ENCODE results near the gene PACS2. TPM values are rescaled to one million over a fixed set of nuclear protein-coding genes. Genes with fewer than 3 reads are reported as not detected.

The PACS2 gene
- total and polyA plus RNA-seq, 2 donors (not counting 3 experiments of a cell fraction or from before 2014, with no cell fraction given) = 52.7 to 86.3 TPM

DNA sequence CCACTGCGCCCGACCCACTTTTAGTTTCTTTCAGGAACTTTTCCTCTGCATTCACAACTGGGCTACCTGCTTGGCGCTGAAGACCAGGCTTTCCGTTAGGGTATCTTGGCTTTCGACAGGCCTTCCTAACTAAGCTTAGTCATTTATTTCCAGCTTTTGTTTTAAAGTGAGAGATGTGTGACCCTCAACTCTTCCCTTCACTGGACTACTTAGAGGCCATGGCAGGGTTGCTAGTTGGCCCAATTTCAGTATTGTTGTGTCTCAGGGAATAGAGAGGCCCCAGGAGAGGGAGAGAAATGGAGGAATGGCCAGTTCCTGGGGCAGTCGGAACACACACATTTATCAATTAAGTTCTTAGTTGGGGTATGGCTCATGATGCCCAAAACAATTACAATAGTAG is 115.5 kb downstream of the PACS2 start:
- Histone ChIP-seq H3K27ac (ENCODE audit: insufficient read depth, low read depth, low read length) (peak overlapping the region; percentile 86), H3K27me3 (ENCODE audit: control insufficient read depth in 2 of 2, insufficient read depth in 2 of 2, low read length in 2 of 2) (no peaks in the 10 kb centered on the region), H4K20me1 (replicated peaks; ENCODE audit: control insufficient read depth, extremely low read depth, insufficient read depth, low read length) (peaks cover 2% of the 10 kb centered on the region), H3K79me2 (ENCODE audit: control insufficient read depth, insufficient read depth, low read length) (peaks cover 80% of the 10 kb centered on the region), H3K9me3 (replicated peaks; ENCODE audit: control insufficient read depth, insufficient read depth, low read length) (no peaks in the 10 kb centered on the region), H3K4me2 (ENCODE audit: insufficient read depth, low read length) (peak overlapping the region; percentile 44), H2AFZ (ENCODE audit: low read depth, low read length) (no peak overlapping the region), H3K4me1 (ENCODE audit: control insufficient read depth, extremely low read depth, insufficient read depth, low read length) (peaks cover 29% of the 10 kb centered on the region), H3K36me3 (ENCODE audit: control insufficient read depth in 2 of 2, extremely low read depth in 1 of 2, insufficient read depth in 2 of 2, low read length in 2 of 2) (peaks cover 2 to 8% of the 10 kb centered on the region in 2 experiments), H3K4me3 (replicated peaks in 1 of 3; ENCODE audit: insufficient read depth in 1 of 3, low read depth in 1 of 3, low read length in 3 of 3) (no peak overlapping the region), H3K9me1 (replicated peaks; ENCODE audit: control insufficient read depth, extremely low read depth, insufficient read depth, low read length) (no peaks in the 10 kb centered on the region), H3K9ac (replicated peaks; ENCODE audit: extremely low read depth, insufficient read depth, low read length) (peak overlapping the region; percentile 7)
- TF ChIP-seq EZH2 (IDR thresholded peaks at IDR 0.05; ENCODE audit: borderline replicate concordance, low read depth, low read length, severe bottlenecking) (no peak), JUN (IDR thresholded peaks at IDR 0.05; ENCODE audit: borderline replicate concordance, insufficient read depth, insufficient read length, low read depth) (no peak), FOS (IDR thresholded peaks at IDR 0.05; ENCODE audit: borderline replicate concordance, insufficient read depth, low read length) (peak; percentile 25), POLR2AphosphoS5 (IDR thresholded peaks at IDR 0.05; ENCODE audit: insufficient read depth, low read depth, low read length) (no peak)
- dilution Hi-C loops (cut with MboI; ENCODE audit: extremely low pct_ligation_motif_present, low sequenced_read_pairs) (no loop called here), intact Hi-C loops (cut with micrococcal nuclease) (loop anchor here (1.0 to 5.0 kb wide), 6 partner anchors 9 to 61 kb away; partner anchors contain the start of genes CRIP2, TEDC1 and TEX22)
- ChIA-PET POLR2A (interaction anchor here (0.6 to 0.9 kb wide), 3 partner anchors 45 to 160 kb away, joined by 3 to 4 read pairs (median 3); no protein-coding TSS in a partner anchor), CTCF (interaction anchor here (1.0 to 4.7 kb wide), 8 partner anchors 12 to 60 kb away, joined by 3 to 23 read pairs (median 8); no protein-coding TSS in a partner anchor)
- DNase-seq (ENCODE audit: low read depth, low spot score) (peak; percentile 93), FAIRE-seq (peak; percentile 98)
- no TSS peak for BruUV-seq (replicated peaks)

DNA sequence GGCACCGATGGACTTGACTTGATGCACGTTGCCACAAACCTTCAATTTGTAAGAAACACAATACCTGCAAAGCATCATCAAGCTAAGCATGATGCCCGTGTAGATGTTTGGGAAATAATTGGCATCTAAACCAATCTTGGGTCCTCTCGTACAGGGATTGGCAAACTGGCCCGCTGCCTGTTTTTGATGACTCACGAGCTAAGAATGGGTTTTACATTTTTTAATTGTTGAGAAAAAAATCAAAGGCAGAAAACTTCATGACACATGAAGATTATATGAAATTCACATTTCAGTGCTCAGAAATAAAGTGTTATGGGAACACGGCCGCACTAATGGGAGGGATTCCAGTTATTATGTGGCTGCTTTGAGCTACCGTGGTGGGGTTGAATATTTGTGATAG is 116.0 kb downstream of the PACS2 start:
- Histone ChIP-seq H3K9ac (replicated peaks; ENCODE audit: extremely low read depth, insufficient read depth, low read length) (peak overlapping the region; percentile 7), H3K27me3 (ENCODE audit: control insufficient read depth in 2 of 2, insufficient read depth in 2 of 2, low read length in 2 of 2) (no peaks in the 10 kb centered on the region), H4K20me1 (replicated peaks; ENCODE audit: control insufficient read depth, extremely low read depth, insufficient read depth, low read length) (peaks cover 2% of the 10 kb centered on the region), H3K4me2 (ENCODE audit: insufficient read depth, low read length) (peak overlapping the region; percentile 44), H3K9me1 (replicated peaks; ENCODE audit: control insufficient read depth, extremely low read depth, insufficient read depth, low read length) (no peaks in the 10 kb centered on the region), H3K79me2 (ENCODE audit: control insufficient read depth, insufficient read depth, low read length) (peaks cover 80% of the 10 kb centered on the region), H3K27ac (ENCODE audit: insufficient read depth, low read depth, low read length) (peak overlapping the region; percentile 86), H3K4me3 (replicated peaks in 1 of 3; ENCODE audit: insufficient read depth in 1 of 3, low read depth in 1 of 3, low read length in 3 of 3) (no peak overlapping the region), H3K4me1 (ENCODE audit: control insufficient read depth, extremely low read depth, insufficient read depth, low read length) (peaks cover 35% of the 10 kb centered on the region), H2AFZ (ENCODE audit: low read depth, low read length) (no peak overlapping the region), H3K9me3 (replicated peaks; ENCODE audit: control insufficient read depth, insufficient read depth, low read length) (no peaks in the 10 kb centered on the region), H3K36me3 (ENCODE audit: control insufficient read depth in 2 of 2, extremely low read depth in 1 of 2, insufficient read depth in 2 of 2, low read length in 2 of 2) (peaks cover 2 to 8% of the 10 kb centered on the region in 2 experiments)
- ChIA-PET CTCF (interaction anchor here (1.0 to 4.7 kb wide), 8 partner anchors 11 to 61 kb away, joined by 3 to 23 read pairs (median 8); no protein-coding TSS in a partner anchor), POLR2A (interaction anchor here (0.6 to 0.9 kb wide), 3 partner anchors 45 to 160 kb away, joined by 3 to 4 read pairs (median 3); no protein-coding TSS in a partner anchor)
- TF ChIP-seq FOS (IDR thresholded peaks at IDR 0.05; ENCODE audit: borderline replicate concordance, insufficient read depth, low read length) (peak; percentile 77), EZH2 (IDR thresholded peaks at IDR 0.05; ENCODE audit: borderline replicate concordance, low read depth, low read length, severe bottlenecking) (no peak), POLR2A (IDR thresholded peaks at IDR 0.05; ENCODE audit: low read depth, low read length) (peak; percentile 20), JUN (IDR thresholded peaks at IDR 0.05; ENCODE audit: borderline replicate concordance, insufficient read depth, insufficient read length, low read depth) (peak; percentile 89), POLR2AphosphoS5 (IDR thresholded peaks at IDR 0.05; ENCODE audit: insufficient read depth, low read depth, low read length) (peak; percentile 35)
- TF ChIP-seq, protein P1, sequence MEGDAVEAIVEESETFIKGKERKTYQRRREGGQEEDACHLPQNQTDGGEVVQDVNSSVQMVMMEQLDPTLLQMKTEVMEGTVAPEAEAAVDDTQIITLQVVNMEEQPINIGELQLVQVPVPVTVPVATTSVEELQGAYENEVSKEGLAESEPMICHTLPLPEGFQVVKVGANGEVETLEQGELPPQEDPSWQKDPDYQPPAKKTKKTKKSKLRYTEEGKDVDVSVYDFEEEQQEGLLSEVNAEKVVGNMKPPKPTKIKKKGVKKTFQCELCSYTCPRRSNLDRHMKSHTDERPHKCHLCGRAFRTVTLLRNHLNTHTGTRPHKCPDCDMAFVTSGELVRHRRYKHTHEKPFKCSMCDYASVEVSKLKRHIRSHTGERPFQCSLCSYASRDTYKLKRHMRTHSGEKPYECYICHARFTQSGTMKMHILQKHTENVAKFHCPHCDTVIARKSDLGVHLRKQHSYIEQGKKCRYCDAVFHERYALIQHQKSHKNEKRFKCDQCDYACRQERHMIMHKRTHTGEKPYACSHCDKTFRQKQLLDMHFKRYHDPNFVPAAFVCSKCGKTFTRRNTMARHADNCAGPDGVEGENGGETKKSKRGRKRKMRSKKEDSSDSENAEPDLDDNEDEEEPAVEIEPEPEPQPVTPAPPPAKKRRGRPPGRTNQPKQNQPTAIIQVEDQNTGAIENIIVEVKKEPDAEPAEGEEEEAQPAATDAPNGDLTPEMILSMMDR (IDR thresholded peaks at IDR 0.05; ENCODE audit: extremely low read depth in 1 of 2, insufficient read depth in 1 of 2, low read depth in 1 of 2, low read length in 2 of 2) = no peak
- intact Hi-C loops (cut with micrococcal nuclease) (loop anchor here (1.0 to 5.0 kb wide), 6 partner anchors 9 to 61 kb away; partner anchors contain the start of genes CRIP2, TEDC1 and TEX22), dilution Hi-C loops (cut with MboI; ENCODE audit: extremely low pct_ligation_motif_present, low sequenced_read_pairs) (no loop called here)
- FAIRE-seq (no peak), DNase-seq (ENCODE audit: low read depth, low spot score) (peak; percentile 90)
- BruUV-seq (replicated peaks) = no TSS peak
